ENCODE measurements around the gene MRGPRX4.

- TF ChIP-seq CTCF (IDR thresholded peaks at IDR 0.05; ENCODE audit: low read depth, low read length, poor library complexity, severe bottlenecking) (no peak), EZH2phosphoT487 (IDR thresholded peaks at IDR 0.05; ENCODE audit: borderline replicate concordance, low read length) (no peak)
These were observed 40.3 kb upstream of the MRGPRX4 start, which contains the start of gene MRGPRX3 for GRCh38 chr11:18132341-18132740.

Measured in DOHH2 (cell line).